ENCODE measurements around the gene LSM6. TPM values are rescaled to one million over a fixed set of nuclear protein-coding genes. Genes with fewer than 3 reads are reported as not detected.
A peak's percentile ranks its signal among the peaks of the same experiment; 100 is the strongest.

The LSM6 gene
- total and polyA plus RNA-seq, 2 experiments from 2014 or later = 70.4 to 238 TPM

GRCh38 chr4:146143888-146144287, 31.6 kb upstream of the LSM6 start (continued):
- no peak for TF ChIP-seq REST (IDR thresholded peaks at IDR 0.05; ENCODE audit: unreplicated experiment)

- no peaks in the 10 kb centered on the region for H3F3A ChIP-seq (replicated peaks; ENCODE audit: low read depth)
- ATAC-seq = no peak
- H4K20me1 ChIP-seq (replicated peaks; ENCODE audit: insufficient read depth) = no peaks in the 10 kb centered on the region
- Mint-ChIP-seq H3K4me1 (no peaks in the 10 kb centered on the region), H3K27me3 (ENCODE audit: insufficient read depth, low read depth, poor library complexity) (no peaks in the 10 kb centered on the region), H3K4me3 (no peak overlapping the region), H3K27ac (no peak overlapping the region), H3K9me3 (no peaks in the 10 kb centered on the region), H3K36me3 (ENCODE audit: low read depth) (no peaks in the 10 kb centered on the region)
- H2AFZ ChIP-seq = 0 out of 2 replicates have a peak overlapping the region, but pooled peaks have one; percentile 18
- no peaks in the 10 kb centered on the region for H3K36me3 ChIP-seq (ENCODE audit: insufficient read depth)
- no peaks in the 10 kb centered on the region for H3K4me1 ChIP-seq (ENCODE audit: insufficient read depth)
- H3K79me2 ChIP-seq (replicated peaks; ENCODE audit: insufficient read depth) = no peaks in the 10 kb centered on the region
- H3K4me2 ChIP-seq = no peak overlapping the region
- H3K27me3 ChIP-seq (ENCODE audit: insufficient read depth) = no peaks in the 10 kb centered on the region
- DNase-seq (ENCODE audit: low spot score) = no peak
- H3K27ac ChIP-seq (ENCODE audit: low read depth) = no peak overlapping the region
- no peak overlapping the region for H3K4me3 ChIP-seq
- peaks cover 29% of the 10 kb centered on the region for H3K9me2 ChIP-seq (ENCODE audit: insufficient read depth)
- TF ChIP-seq CTCF (conservative IDR thresholded peaks at IDR 0.05; ENCODE audit: low read depth in 2 of 2) (no peak), ZNF462 (CRISPR knock-in tag; IDR thresholded peaks at IDR 0.05) (no peak), POLR2AphosphoS5 (IDR thresholded peaks at IDR 0.05; ENCODE audit: low read depth) (no peak), ETS1 (IDR thresholded peaks at IDR 0.05) (no peak), ZNF331 (CRISPR knock-in tag; IDR thresholded peaks at IDR 0.05; ENCODE audit: low read depth) (no peak), CREB1 (CRISPR knock-in tag; IDR thresholded peaks at IDR 0.05; ENCODE audit: low read depth) (no peak), JUNB (IDR thresholded peaks at IDR 0.05; ENCODE audit: unreplicated experiment) (no peak), EZH2phosphoT487 (IDR thresholded peaks at IDR 0.05; ENCODE audit: unreplicated experiment) (no peak), EZH2 (IDR thresholded peaks at IDR 0.05; ENCODE audit: low read depth, unreplicated experiment) (no peak), STAT1 (IDR thresholded peaks at IDR 0.05; ENCODE audit: unreplicated experiment) (no peak), ZNF114 (CRISPR knock-in tag; IDR thresholded peaks at IDR 0.05) (no peak), NANOG (IDR thresholded peaks at IDR 0.05; ENCODE audit: borderline replicate concordance) (no peak)
Measured at GRCh38 chr4:146146918-146147317, 28.6 kb upstream of the LSM6 start.

Data from GM23338 (cell line).